SK-N-SH treated with all-trans-retinoic acid at 6 μM for 48 hours (cell line): ENCODE measurements around the gene WASF1.

Source experiments
- ARNTL ChIP-seq: fragments of 450-650 bp; formaldehyde crosslinking; IDR thresholded peaks from 2 replicates; pipeline ENCODE4 v1.5.0; 2020; ENCODE audit warnings: low read depth, mild to moderate bottlenecking, moderate library complexity, borderline replicate concordance
- CREB5 ChIP-seq: fragments of 250-450 bp; sonication (Bioruptor Pico); IDR thresholded peaks from 2 replicates; pipeline ENCODE4 v1.5.1; 2020; ENCODE audit warnings: low read depth, mild to moderate bottlenecking, moderate library complexity
- CSRNP3 ChIP-seq: fragments of 250-450 bp; sonication (Bioruptor Pico); IDR thresholded peaks from 2 replicates; pipeline ENCODE4 v1.5.1; 2021; ENCODE audit warnings: mild to moderate bottlenecking, moderate library complexity
- GLIS3 ChIP-seq: fragments of 250-450 bp; sonication (Bioruptor Pico); IDR thresholded peaks from 2 replicates; pipeline ENCODE4 v1.5.0; 2020; ENCODE audit warnings: mild to moderate bottlenecking, moderate library complexity
- ISL1 ChIP-seq: fragments of 250-450 bp; sonication (Bioruptor Pico); IDR thresholded peaks from 2 replicates; pipeline ENCODE4 v2.1.2; 2022; ENCODE audit warnings: mild to moderate bottlenecking, moderate library complexity
- PATZ1 ChIP-seq: fragments of 250-450 bp; sonication (Bioruptor Pico); IDR thresholded peaks from 2 replicates; pipeline ENCODE4 v1.8.0; 2020; ENCODE audit warnings: mild to moderate bottlenecking, moderate library complexity, borderline replicate concordance
- RARB ChIP-seq: fragments of 250-450 bp; sonication (Bioruptor Pico); IDR thresholded peaks from 2 replicates; pipeline ENCODE4 v1.8.0; 2021; ENCODE audit warnings: mild to moderate bottlenecking, moderate library complexity
- TSHZ2 ChIP-seq: fragments of 250-450 bp; sonication (Bioruptor Pico); IDR thresholded peaks from 2 replicates; pipeline ENCODE4 v1.5.0; 2020; ENCODE audit warnings: mild to moderate bottlenecking, moderate library complexity
- ZC3H10 ChIP-seq: fragments of 250-450 bp; sonication (Bioruptor Pico); IDR thresholded peaks from 2 replicates; pipeline ENCODE4 v1.5.1; 2021; ENCODE audit warnings: mild to moderate bottlenecking, moderate library complexity
- ZFP3 ChIP-seq: fragments of 250-450 bp; sonication (Bioruptor Pico); IDR thresholded peaks from 2 replicates; pipeline ENCODE4 v1.5.0; 2020; ENCODE audit warnings: mild to moderate bottlenecking, moderate library complexity
- ZFP30 ChIP-seq: fragments of 450-650 bp; formaldehyde crosslinking; IDR thresholded peaks from 2 replicates; pipeline ENCODE4 v1.5.0; 2022; ENCODE audit warnings: mild to moderate bottlenecking, moderate library complexity
- ZNF70 ChIP-seq: fragments of 450-650 bp; formaldehyde crosslinking; IDR thresholded peaks from 2 replicates; pipeline ENCODE4 v1.5.0; 2020; ENCODE audit warnings: mild to moderate bottlenecking, moderate library complexity

- TF ChIP-seq ZFP3 (CRISPR knock-in tag) = no peak
- TF ChIP-seq CSRNP3 (CRISPR knock-in tag) = no peak
- no peak for TF ChIP-seq ARNTL (CRISPR knock-in tag)
- TF ChIP-seq TSHZ2 (CRISPR knock-in tag) = no peak
- no peak for TF ChIP-seq PATZ1
- TF ChIP-seq ISL1 (CRISPR knock-in tag) = no peak
- TF ChIP-seq GLIS3 (CRISPR knock-in tag) = no peak
- TF ChIP-seq CREB5 (CRISPR knock-in tag) = no peak
- no peak for TF ChIP-seq RARB (CRISPR knock-in tag)
- no peak for TF ChIP-seq ZC3H10 (CRISPR knock-in tag)
- no peak for TF ChIP-seq ZNF70 (CRISPR knock-in tag)
- TF ChIP-seq ZFP30 = no peak
Observed at GRCh38 chr6:110105296-110105695, 74.2 kb downstream of the WASF1 start.
